Caco-2 (cell line): ENCODE measurements around the gene TNRC6C. TPM values are rescaled to one million over a fixed set of nuclear protein-coding genes. Genes with fewer than 3 reads are reported as not detected.

Experiments
- BruUV-seq: library from RNA; stranded (reverse); fragments of 400-500 nt; replicated peaks from 2 replicates; lab custom pipeline; 2021; lab: Mats Ljungman, UMichigan
- CTCF ChIA-PET: fragments of 300-600 bp; sonication (Branson Sonifier 250); formaldehyde crosslinking; loops from one replicate; lab custom pipeline; 2022; ENCODE audit warnings: antibody characterized with exemption; lab: Charles Lee
- POLR2A ChIA-PET: fragments of 300-600 bp; sonication (Branson Sonifier 250); formaldehyde crosslinking; loops from one replicate; lab custom pipeline; 2022; ENCODE audit warnings: antibody characterized with exemption; lab: Charles Lee
- DNase-seq, 2 experiments: peaks; one replicate each; pipeline versions ENCODE4 v3.0.0 to v3.0.0-alpha.2; 2020 to 2022
- H3K27me3 ChIP-seq: replicated peaks from 2 replicates; pipeline ENCODE4 v1.6.0; 2011; ENCODE audit warnings: low read length; ENCODE audit not compliant: control insufficient read depth, insufficient read depth
- H3K36me3 ChIP-seq: 2 replicates; pipeline ENCODE4 v1.5.1; 2011; ENCODE audit warnings: low read length; ENCODE audit not compliant: control insufficient read depth, insufficient read depth
- H3K4me1 ChIP-seq: fragments of 250-450 bp; sonication (Bioruptor Pico); 2 replicates; pipeline ENCODE4 v1.5.1; 2020; ENCODE audit warnings: mild to moderate bottlenecking
- H3K4me3 ChIP-seq: 2 replicates; pipeline ENCODE4 v1.5.1; 2011; ENCODE audit warnings: low read depth, mild to moderate bottlenecking, control low read depth, low read length
- H3K9me3 ChIP-seq: fragments of 250-450 bp; sonication (Bioruptor Pico); 2 replicates; pipeline ENCODE4 v1.5.1; 2020; ENCODE audit warnings: mild to moderate bottlenecking, moderate library complexity
- H3K27ac Mint-ChIP-seq: one replicate; pipeline ENCODE4 v1.8.0; 2022; ENCODE audit warnings: mixed read lengths; ENCODE audit not compliant: unreplicated experiment
- H3K27me3 Mint-ChIP-seq: one replicate; pipeline ENCODE4 v1.8.0; 2022; ENCODE audit warnings: mixed read lengths; ENCODE audit not compliant: insufficient read depth, unreplicated experiment
- H3K36me3 Mint-ChIP-seq: one replicate; pipeline ENCODE4 v1.8.0; 2022; ENCODE audit warnings: mild to moderate bottlenecking, mixed read lengths; ENCODE audit not compliant: insufficient read depth, unreplicated experiment
- H3K4me1 Mint-ChIP-seq: one replicate; pipeline ENCODE4 v1.8.0; 2022; ENCODE audit warnings: low read depth, mixed read lengths; ENCODE audit not compliant: unreplicated experiment
- H3K4me3 Mint-ChIP-seq: one replicate; pipeline ENCODE4 v1.8.0; 2022; ENCODE audit warnings: mild to moderate bottlenecking, moderate library complexity, mixed read lengths; ENCODE audit not compliant: unreplicated experiment
- H3K9me3 Mint-ChIP-seq: one replicate; pipeline ENCODE4 v1.8.0; 2022; ENCODE audit warnings: mixed read lengths; ENCODE audit not compliant: unreplicated experiment
- CTCF ChIP-seq, 2 experiments: fragments of 200-600 bp in 1 of 2; IDR thresholded peaks; 1 replicate in 1 of 2; 2 replicates in 1 of 2; pipeline versions ENCODE4 v1.5.1 to v1.8.0; 2011 to 2022; ENCODE audit warnings: antibody characterized with exemption in 1 of 2, control low read depth in 1 of 2, inconsistent platforms in 1 of 2, low read depth in 1 of 2, low read length in 1 of 2, mild to moderate bottlenecking in 1 of 2, moderate library complexity in 1 of 2; ENCODE audit not compliant: insufficient read depth in 1 of 2, severe bottlenecking in 1 of 2, unreplicated experiment in 1 of 2
- intact Hi-C: fragments of 100-400 bp; cut with micrococcal nuclease; formaldehyde crosslinking; loops from one replicate; pipeline ENCODE4 v1.10.0; 2022; ENCODE audit not compliant: unreplicated experiment
- total RNA-seq: library from RNA; stranded (reverse); gene quantifications from 2 replicates; pipeline ENCODE4 v1.2.3, GENCODE V29; 2022

TNRC6C gene
- total RNA-seq, 1 experiment from 2014 or later, result 17.9 TPM

GRCh38 chr17:78039581-78039980, 81.1 kb downstream of the TNRC6C start:
- Mint-ChIP-seq H3K27me3 (no peaks in the 10 kb centered on the region), H3K27ac (no peak overlapping the region), H3K4me3 (peak overlapping the region; percentile 16), H3K9me3 (no peaks in the 10 kb centered on the region), H3K4me1 (peaks cover 5% of the 10 kb centered on the region), H3K36me3 (no peaks in the 10 kb centered on the region)
- no peak for TF ChIP-seq CTCF (IDR thresholded peaks at IDR 0.05; ENCODE audit: insufficient read depth in 1 of 2, low read depth in 1 of 2, low read length in 1 of 2, severe bottlenecking in 1 of 2, unreplicated experiment in 1 of 2)
- no peaks in the 10 kb centered on the region for H3K9me3 ChIP-seq
- intact Hi-C loops, result no loop called here
- H3K36me3 ChIP-seq, result no peaks in the 10 kb centered on the region
- H3K4me1 ChIP-seq, result peaks cover 9% of the 10 kb centered on the region
- H3K27me3 ChIP-seq, result no peaks in the 10 kb centered on the region
- ChIA-PET POLR2A (no interaction called here), CTCF (no interaction called here)
- DNase-seq, result no peak
- no peak overlapping the region for H3K4me3 ChIP-seq
- BruUV-seq, result no TSS peak

GRCh38 chr17:78040440-78041385, 82.2 kb downstream of the TNRC6C start:
- Mint-ChIP-seq H3K4me1 (peaks cover 5% of the 10 kb centered on the region), H3K27ac (peak overlapping the region; percentile 90), H3K27me3 (no peaks in the 10 kb centered on the region), H3K36me3 (no peaks in the 10 kb centered on the region), H3K4me3 (peak overlapping the region; percentile 83), H3K9me3 (no peaks in the 10 kb centered on the region)
- intact Hi-C loops, result no loop called here
- no peaks in the 10 kb centered on the region for H3K27me3 ChIP-seq
- peak; percentile 76 to 77 for DNase-seq
- peak overlapping the region; percentile 52 for H3K4me3 ChIP-seq
- peak; percentile 16 to 30 for TF ChIP-seq CTCF (IDR thresholded peaks at IDR 0.05; ENCODE audit: insufficient read depth in 1 of 2, low read depth in 1 of 2, low read length in 1 of 2, severe bottlenecking in 1 of 2, unreplicated experiment in 1 of 2)
- H3K36me3 ChIP-seq, result no peaks in the 10 kb centered on the region
- ChIA-PET POLR2A (interaction anchor here (0.6 to 2.0 kb wide), 3 partner anchors 82 to 1782 kb away, joined by 3 to 20 read pairs (median 4); partner anchors contain the start of gene TNRC6C), CTCF (interaction anchor here (0.6 to 2.0 kb wide), 6 partner anchors 17 to 732 kb away, joined by 3 to 11 read pairs (median 5); no protein-coding TSS in a partner anchor)
- H3K4me1 ChIP-seq, result peaks cover 9% of the 10 kb centered on the region
- no TSS peak for BruUV-seq
- H3K9me3 ChIP-seq, result no peaks in the 10 kb centered on the region

- POLR2A ChIA-PET, result interaction anchor here (0.6 to 2.0 kb wide), 2 partner anchors 83 to 530 kb away, joined by 3 to 20 read pairs; partner anchors contain the start of gene TNRC6C
- TSS peak; percentile 42 for BruUV-seq
- H3K4me3 ChIP-seq, result peak overlapping the region; percentile 52
Measured at GRCh38 chr17:78041386-78042179, 83.1 kb downstream of the TNRC6C start.

More at GRCh38 chr17:78041386-78042179, 83.1 kb downstream of the TNRC6C start:
- peak overlapping the region; percentile 83 for H3K4me3 Mint-ChIP-seq
- peak overlapping the region; percentile 90 for H3K27ac Mint-ChIP-seq
- intact Hi-C loops, result no loop called here
- no peaks in the 10 kb centered on the region for H3K36me3 Mint-ChIP-seq
- CTCF ChIA-PET, result interaction anchor here (0.6 to 2.0 kb wide), 4 partner anchors 23 to 731 kb away, joined by 5 to 11 read pairs (median 6); no protein-coding TSS in a partner anchor
- H3K4me1 ChIP-seq, result peaks cover 9% of the 10 kb centered on the region
- H3K27me3 ChIP-seq, result no peaks in the 10 kb centered on the region
- peaks cover 5% of the 10 kb centered on the region for H3K4me1 Mint-ChIP-seq
- no peaks in the 10 kb centered on the region for H3K9me3 Mint-ChIP-seq
- no peaks in the 10 kb centered on the region for H3K9me3 ChIP-seq
- DNase-seq, result no peak
- TF ChIP-seq CTCF (IDR thresholded peaks at IDR 0.05; ENCODE audit: insufficient read depth in 1 of 2, low read depth in 1 of 2, low read length in 1 of 2, severe bottlenecking in 1 of 2, unreplicated experiment in 1 of 2), result no peak
- no peaks in the 10 kb centered on the region for H3K27me3 Mint-ChIP-seq
- H3K36me3 ChIP-seq, result no peaks in the 10 kb centered on the region
